Hepatocyte (in vitro differentiated cells): ENCODE measurements around the gene LYSET. TPM values are rescaled to one million over a fixed set of nuclear protein-coding genes. Genes with fewer than 3 reads are reported as not detected.

Source experiments
- DNase-seq: peaks from one replicate; pipeline ENCODE4 v3.0.0-alpha.2; 2016; ENCODE audit warnings: low spot score
- H2AFZ ChIP-seq: fragments of 200-600 bp; sonication (generic); 2 replicates; pipeline ENCODE4 v1.6.0; 2016; ENCODE audit warnings: antibody characterized with exemption, mild to moderate bottlenecking
- H3K27ac ChIP-seq: fragments of 200-600 bp; sonication (generic); 2 replicates; pipeline ENCODE4 v1.5.1; 2016; ENCODE audit warnings: mild to moderate bottlenecking
- H3K27me3 ChIP-seq: fragments of 200-600 bp; sonication (generic); 2 replicates; pipeline ENCODE4 v1.6.1; 2016
- H3K36me3 ChIP-seq: fragments of 200-600 bp; sonication (generic); replicated peaks from 2 replicates; pipeline ENCODE4 v1.5.1; 2016; ENCODE audit warnings: low read depth; ENCODE audit not compliant: insufficient read depth
- H3K4me1 ChIP-seq: fragments of 200-600 bp; sonication (generic); 2 replicates; pipeline ENCODE4 v1.5.1; 2016; ENCODE audit warnings: mild to moderate bottlenecking, moderate library complexity; ENCODE audit not compliant: insufficient read depth
- H3K4me2 ChIP-seq: fragments of 200-600 bp; sonication (generic); 2 replicates; pipeline ENCODE4 v1.6.0; 2016
- H3K4me3 ChIP-seq: fragments of 200-600 bp; sonication (generic); 2 replicates; pipeline ENCODE4 v1.5.1; 2016; ENCODE audit warnings: mild to moderate bottlenecking
- H3K79me2 ChIP-seq: fragments of 200-600 bp; sonication (generic); 2 replicates; pipeline ENCODE4 v1.6.0; 2017; ENCODE audit warnings: mild to moderate bottlenecking
- H3K9me2 ChIP-seq: fragments of 200-600 bp; sonication (generic); replicated peaks from 2 replicates; pipeline ENCODE4 v1.6.0; 2017; ENCODE audit warnings: mild to moderate bottlenecking; ENCODE audit not compliant: insufficient read depth
- H3K9me3 ChIP-seq: fragments of 200-600 bp; sonication (generic); 2 replicates; pipeline ENCODE4 v1.5.1; 2016; ENCODE audit warnings: low read depth, mild to moderate bottlenecking
- H4K20me1 ChIP-seq: fragments of 200-600 bp; sonication (generic); 2 replicates; pipeline ENCODE4 v1.6.0; 2016; ENCODE audit warnings: mild to moderate bottlenecking; ENCODE audit not compliant: insufficient read depth, poor library complexity, severe bottlenecking
- CTCF ChIP-seq: fragments of 200-600 bp; sonication (generic); IDR thresholded peaks from 2 replicates; pipeline ENCODE4 v1.5.1; 2016; ENCODE audit warnings: antibody characterized with exemption, mild to moderate bottlenecking; ENCODE audit not compliant: poor library complexity
- EZH2 ChIP-seq: fragments of 200-600 bp; sonication (generic); IDR thresholded peaks from 2 replicates; pipeline ENCODE4 v1.6.1; 2016; ENCODE audit warnings: antibody characterized with exemption, mild to moderate bottlenecking, borderline replicate concordance
- EZH2phosphoT487 ChIP-seq: fragments of 200-600 bp; sonication (generic); IDR thresholded peaks from one replicate; pipeline ENCODE4 v1.6.1; 2018; ENCODE audit warnings: antibody characterized with exemption, mild to moderate bottlenecking, low read depth, moderate library complexity; ENCODE audit not compliant: unreplicated experiment, severe bottlenecking
- WGBS: methylation state at CpG from one replicate; pipeline ENCODE4 v1.1.6; 2016; ENCODE audit warnings: low lambda C conversion rate; ENCODE audit errors: missing lambda C conversion rate; 5-methylcytosine and 5-hydroxymethylcytosine counted together
- polyA plus RNA-seq: library from polyadenylated mRNA; unstranded; fragments of >200 nt; fragmentation: Nextera tagmentation; extraction: Ambion mirVana; gene quantifications from 2 replicates; pipeline ENCODE4 v1.2.1, GENCODE V29; 2016
- total RNA-seq: library from RNA; depleted of rRNA; stranded (reverse); fragments of >200 nt; gene quantifications from 2 replicates; pipeline ENCODE4 v1.2.3, GENCODE V29; 2014

Gene LYSET
- total and polyA plus RNA-seq, 2 experiments from 2014 or later: 17.8 to 53.0 TPM

DNA sequence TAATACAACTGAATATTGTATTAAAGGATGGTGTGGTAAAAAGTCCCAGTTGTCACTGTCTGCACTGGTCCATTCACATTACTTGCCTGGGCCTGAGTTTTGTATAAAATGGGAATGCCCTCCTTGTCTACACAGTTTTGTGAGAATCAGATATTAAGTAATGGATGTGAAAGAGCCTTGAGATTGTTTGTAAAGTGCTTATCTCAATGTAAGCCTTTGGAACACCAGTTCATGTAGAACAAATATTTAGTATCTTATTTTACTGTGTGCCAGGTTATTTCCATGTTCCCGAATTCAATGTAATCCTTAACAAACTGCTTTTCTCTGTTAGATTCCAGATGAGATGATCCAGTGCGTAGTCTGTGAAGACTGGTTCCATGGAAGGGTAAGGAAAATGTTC is 29.5 kb downstream of the LYSET start:
- Histone ChIP-seq H3K9me2 (no peaks in the 10 kb centered on the region), H3K4me1 (peaks cover 6% of the 10 kb centered on the region), H3K27me3 (no peaks in the 10 kb centered on the region), H4K20me1 (no peaks in the 10 kb centered on the region), H3K4me3 (no peak overlapping the region), H3K79me2 (peaks cover 11% of the 10 kb centered on the region), H3K27ac (no peak overlapping the region), H3K36me3 (peaks cover 7% of the 10 kb centered on the region), H3K4me2 (no peak overlapping the region), H3K9me3 (no peaks in the 10 kb centered on the region), H2AFZ (no peak overlapping the region)
- TF ChIP-seq CTCF (no peak), EZH2 (no peak), EZH2phosphoT487 (no peak)
- WGBS: 89% methylated on average over 2 of the region's 2 CpGs
- no peak for DNase-seq

- Histone ChIP-seq H2AFZ (no peak overlapping the region), H3K4me3 (no peak overlapping the region), H3K27me3 (no peaks in the 10 kb centered on the region), H3K79me2 (no peaks in the 10 kb centered on the region), H3K4me2 (no peak overlapping the region), H3K36me3 (peaks cover 3% of the 10 kb centered on the region), H3K9me3 (no peaks in the 10 kb centered on the region), H4K20me1 (no peaks in the 10 kb centered on the region), H3K4me1 (peaks cover 6% of the 10 kb centered on the region), H3K9me2 (no peaks in the 10 kb centered on the region), H3K27ac (no peak overlapping the region)
- TF ChIP-seq EZH2: no peak
- peak; percentile 58 for TF ChIP-seq CTCF
- no peak for TF ChIP-seq EZH2phosphoT487
- 65% methylated on average over 3 of the region's 3 CpGs for WGBS
- DNase-seq: peak; percentile 81
These were observed 34.1 kb downstream of the LYSET start for GRCh38 chr14:93219103-93219726.

- no peaks in the 10 kb centered on the region for H3K9me2 ChIP-seq
- no peak overlapping the region for H2AFZ ChIP-seq
- no peaks in the 10 kb centered on the region for H3K36me3 ChIP-seq
- H4K20me1 ChIP-seq: no peaks in the 10 kb centered on the region
- H3K4me3 ChIP-seq: no peak overlapping the region
- no peak for DNase-seq
- no peak overlapping the region for H3K4me2 ChIP-seq
- H3K4me1 ChIP-seq: no peaks in the 10 kb centered on the region
- H3K9me3 ChIP-seq: no peaks in the 10 kb centered on the region
- H3K27me3 ChIP-seq: no peaks in the 10 kb centered on the region
- no peak for TF ChIP-seq EZH2phosphoT487
- no peak for TF ChIP-seq EZH2
- TF ChIP-seq CTCF: no peak
- no peak overlapping the region for H3K27ac ChIP-seq
- no peaks in the 10 kb centered on the region for H3K79me2 ChIP-seq
These were observed 35.4 kb downstream of the LYSET start for GRCh38 chr14:93220509-93220908.

GRCh38 chr14:93223565-93223964 is 38.4 kb downstream of the LYSET start:
- Histone ChIP-seq H3K36me3 (no peaks in the 10 kb centered on the region), H3K27ac (no peak overlapping the region), H3K4me1 (no peaks in the 10 kb centered on the region), H3K9me2 (no peaks in the 10 kb centered on the region), H3K9me3 (no peaks in the 10 kb centered on the region), H3K4me3 (no peak overlapping the region), H3K79me2 (no peaks in the 10 kb centered on the region), H4K20me1 (no peaks in the 10 kb centered on the region), H3K27me3 (no peaks in the 10 kb centered on the region), H2AFZ (no peak overlapping the region), H3K4me2 (no peak overlapping the region)
- TF ChIP-seq EZH2 (no peak), EZH2phosphoT487 (no peak), CTCF (no peak)
- 99% methylated on average over 27 of the region's 27 CpGs for WGBS
- DNase-seq: no peak
